H9 (cell line): ENCODE results near the gene RELB. TPM values are rescaled to one million over a fixed set of nuclear protein-coding genes. Genes with fewer than 3 reads are reported as not detected.
A peak's percentile ranks its signal among the peaks of the same experiment; 100 is the strongest.

Source experiments
- DNase-seq: peaks from one replicate; pipeline ENCODE4 v3.0.0-alpha.2; 2017
- H2AFZ ChIP-seq: one replicate; pipeline ENCODE4 v1.6.1; 2013; ENCODE audit warnings: mild to moderate bottlenecking, low read length, control low read depth, moderate library complexity
- H2AK5ac ChIP-seq: 2 replicates; pipeline ENCODE4 v1.6.1; 2013; ENCODE audit warnings: low read length, control low read depth, mixed read lengths; ENCODE audit not compliant: insufficient read length
- H2BK120ac ChIP-seq: one replicate; pipeline ENCODE4 v1.6.1; 2013; ENCODE audit warnings: low read depth, mild to moderate bottlenecking, low read length, control low read depth, inconsistent platforms; ENCODE audit not compliant: poor library complexity, severe bottlenecking
- H2BK12ac ChIP-seq: 2 replicates; pipeline ENCODE4 v1.6.1; 2013; ENCODE audit warnings: low read length, control low read depth, mixed read lengths, low read depth; ENCODE audit not compliant: insufficient read length
- H2BK15ac ChIP-seq: 2 replicates; pipeline ENCODE4 v1.6.1; 2013; ENCODE audit warnings: low read depth, low read length, control low read depth
- H2BK20ac ChIP-seq: one replicate; pipeline ENCODE4 v1.6.1; 2013; ENCODE audit warnings: low read depth, mild to moderate bottlenecking, low read length, control low read depth, inconsistent platforms; ENCODE audit not compliant: poor library complexity, severe bottlenecking
- H2BK5ac ChIP-seq: 2 replicates; pipeline ENCODE4 v1.6.1; 2013; ENCODE audit warnings: low read length, control low read depth, mixed read lengths; ENCODE audit not compliant: insufficient read length
- H3K14ac ChIP-seq: 2 replicates; pipeline ENCODE4 v1.6.1; 2013; ENCODE audit warnings: low read length, control low read depth; ENCODE audit not compliant: insufficient read depth
- H3K18ac ChIP-seq: 2 replicates; pipeline ENCODE4 v1.6.1; 2013; ENCODE audit warnings: low read depth, mild to moderate bottlenecking, mixed read lengths, low read length, control low read depth; ENCODE audit not compliant: insufficient read length
- H3K23ac ChIP-seq: 2 replicates; pipeline ENCODE4 v1.6.1; 2013; ENCODE audit warnings: low read length, control low read depth, mixed read lengths, low read depth; ENCODE audit not compliant: insufficient read length
- H3K23me2 ChIP-seq: 2 replicates; pipeline ENCODE4 v1.6.1; 2013; ENCODE audit warnings: low read depth, mild to moderate bottlenecking, mixed read lengths, low read length, control low read depth; ENCODE audit not compliant: insufficient read length, poor library complexity, severe bottlenecking
- H3K27ac ChIP-seq: 2 replicates; pipeline ENCODE4 v1.5.1; 2013; ENCODE audit warnings: low read length, control low read depth, mixed read lengths, low read depth; ENCODE audit not compliant: insufficient read length
- H3K27me3 ChIP-seq: 2 replicates; pipeline ENCODE4 v1.6.1; 2013; ENCODE audit warnings: low read length, control low read depth, inconsistent platforms; ENCODE audit not compliant: insufficient read depth
- H3K4ac ChIP-seq: 2 replicates; pipeline ENCODE4 v1.6.1; 2013; ENCODE audit warnings: low read depth, mild to moderate bottlenecking, control low read depth, inconsistent platforms, low read length, moderate library complexity
- H3K4me1 ChIP-seq: 2 replicates; pipeline ENCODE4 v1.6.1; 2013; ENCODE audit warnings: low read length, control low read depth, inconsistent platforms; ENCODE audit not compliant: insufficient read depth
- H3K4me2 ChIP-seq: 2 replicates; pipeline ENCODE4 v1.6.1; 2013; ENCODE audit warnings: low read length, control low read depth, mixed read lengths; ENCODE audit not compliant: insufficient read length, insufficient read depth
- H3K56ac ChIP-seq: 2 replicates; pipeline ENCODE4 v1.6.1; 2013; ENCODE audit warnings: low read depth, mild to moderate bottlenecking, mixed read lengths, low read length, control low read depth; ENCODE audit not compliant: insufficient read length
- H3K79me1 ChIP-seq: 2 replicates; pipeline ENCODE4 v1.6.1; 2013; ENCODE audit warnings: low read depth, mild to moderate bottlenecking, moderate library complexity, low read length, control low read depth, inconsistent platforms; ENCODE audit not compliant: insufficient read depth, poor library complexity, severe bottlenecking
- H3K79me2 ChIP-seq: 2 replicates; pipeline ENCODE4 v1.6.1; 2013; ENCODE audit warnings: low read length, control low read depth, inconsistent platforms; ENCODE audit not compliant: insufficient read depth
- H3K9ac ChIP-seq: 2 replicates; pipeline ENCODE4 v1.6.1; 2013; ENCODE audit warnings: low read length, control low read depth, mixed read lengths; ENCODE audit not compliant: insufficient read length; ENCODE audit errors: extremely low read depth
- H3K9me3 ChIP-seq: one replicate; pipeline ENCODE4 v1.6.1; 2013; ENCODE audit warnings: low read depth, low read length, inconsistent platforms; ENCODE audit not compliant: control insufficient read depth
- H3T11ph ChIP-seq: one replicate; pipeline ENCODE4 v1.6.1; 2013; ENCODE audit warnings: mild to moderate bottlenecking, low read length, control low read depth, inconsistent platforms
- H4K20me1 ChIP-seq: one replicate; pipeline ENCODE4 v1.6.1; 2013; ENCODE audit not compliant: control insufficient read depth, insufficient read length, insufficient read depth
- H4K5ac ChIP-seq: 2 replicates; pipeline ENCODE4 v1.6.1; 2013; ENCODE audit warnings: low read depth, mild to moderate bottlenecking, mixed read lengths, low read length, control low read depth; ENCODE audit not compliant: insufficient read length
- H4K8ac ChIP-seq: replicated peaks from 2 replicates; pipeline ENCODE4 v1.6.1; 2013; ENCODE audit warnings: low read length, control low read depth, mixed read lengths, low read depth; ENCODE audit not compliant: insufficient read length
- H4K91ac ChIP-seq: 2 replicates; pipeline ENCODE4 v1.6.1; 2013; ENCODE audit warnings: low read depth, mild to moderate bottlenecking, moderate library complexity, mixed read lengths, low read length, control low read depth; ENCODE audit not compliant: insufficient read length
- H3K27ac Mint-ChIP-seq, 3 experiments: 2 replicates in 2 of 3; 3 replicates in 1 of 3; pipeline ENCODE4 v1.8.0; 2020 to 2021; ENCODE audit warnings: mixed read lengths in 3 of 3, mild to moderate bottlenecking in 1 of 3, moderate library complexity in 1 of 3
- H3K27me3 Mint-ChIP-seq: 2 replicates; pipeline ENCODE4 v1.8.0; 2021; ENCODE audit warnings: low read depth, mild to moderate bottlenecking, moderate library complexity, mixed read lengths
- H3K36me3 Mint-ChIP-seq, 3 experiments: 2 replicates in 2 of 3; 3 replicates in 1 of 3; pipeline ENCODE4 v1.8.0; 2020 to 2021; ENCODE audit warnings: low read depth in 3 of 3, mixed read lengths in 3 of 3; ENCODE audit not compliant: insufficient read depth in 1 of 3
- H3K4me1 Mint-ChIP-seq, 2 experiments: 2 replicates each; pipeline ENCODE4 v1.8.0; 2020; ENCODE audit warnings: mixed read lengths in 2 of 2
- H3K4me3 Mint-ChIP-seq, 2 experiments: 2 replicates in 1 of 2; 3 replicates in 1 of 2; pipeline ENCODE4 v1.8.0; 2020 to 2021; ENCODE audit warnings: mild to moderate bottlenecking in 2 of 2, mixed read lengths in 2 of 2, moderate library complexity in 1 of 2
- H3K9me3 Mint-ChIP-seq, 2 experiments: 2 replicates in 1 of 2; 3 replicates in 1 of 2; pipeline ENCODE4 v1.8.0; 2020; ENCODE audit warnings: mild to moderate bottlenecking in 2 of 2, mixed read lengths in 2 of 2, moderate library complexity in 1 of 2
- CTCF ChIP-seq: fragments of 200-600 bp; sonication (generic); conservative IDR thresholded peaks from 3 replicates; pipeline ENCODE4 v1.8.0; 2021; ENCODE audit warnings: antibody characterized with exemption, mild to moderate bottlenecking
- WGBS: extraction: QIAGEN DNeasy Blood & Tissue Kit; methylation state at CpG from one replicate; pipeline ENCODE4 v1.1.7; 2013; ENCODE audit warnings: missing lambda C conversion rate, low lambda C conversion rate, mixed read lengths; ENCODE audit not compliant: insufficient read length; ENCODE audit errors: extremely low coverage; 5-methylcytosine and 5-hydroxymethylcytosine counted together
- total RNA-seq: library from RNA; stranded (reverse); gene quantifications from 2 replicates; pipeline ENCODE4 v1.2.1, GENCODE V29; 2021

Gene RELB
- total RNA-seq, 1 experiment from 2014 or later = 13.7 TPM

DNA sequence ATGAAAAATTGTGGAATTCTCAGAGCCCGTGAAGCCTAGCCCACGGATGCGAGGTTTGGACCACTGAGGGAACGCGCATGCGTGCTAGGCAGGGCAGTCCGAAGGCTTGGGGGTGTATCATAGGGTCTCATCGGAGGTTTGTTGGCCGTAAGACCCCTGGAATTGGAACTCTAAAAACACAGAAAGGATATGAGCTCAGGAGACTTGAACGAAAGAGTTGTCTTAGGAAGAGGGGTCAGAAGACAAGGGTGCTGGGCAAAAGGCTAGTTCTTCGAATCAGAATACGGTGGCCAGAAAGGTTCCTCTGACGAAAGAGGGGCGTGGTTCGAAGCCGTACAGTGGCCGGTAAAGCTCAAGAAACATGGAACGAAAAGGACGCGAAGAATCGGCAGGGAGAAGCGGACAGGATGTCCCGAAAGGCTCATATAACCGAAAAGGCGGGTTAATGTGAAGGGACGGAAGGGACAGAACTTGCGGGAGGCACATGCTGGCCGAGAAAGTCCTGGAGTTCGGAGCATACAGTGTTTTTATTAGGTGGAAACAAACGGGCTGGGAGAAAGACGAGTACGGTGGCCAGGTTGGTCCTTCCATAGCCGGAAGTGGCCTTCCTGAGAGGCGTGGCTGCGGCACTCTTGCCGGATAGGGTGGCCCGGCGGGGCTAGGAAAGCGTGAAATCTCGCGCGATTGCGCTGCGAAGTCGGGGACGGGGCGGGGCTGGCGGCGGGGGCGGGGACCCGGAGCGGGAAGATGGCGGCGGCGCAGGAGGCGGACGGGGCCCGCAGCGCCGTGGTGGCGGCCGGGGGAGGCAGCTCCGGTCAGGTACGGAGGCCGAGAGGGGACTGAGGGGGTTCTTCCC, 46.4 kb upstream of the RELB start, which contains the start of gene CLPTM1:
Gene CLPTM1, plus strand, starts transcription at position 732 of the 856 bp plus-strand sequence. Its CDS starts 16 bp downstream, at position 748.
- Histone ChIP-seq H4K8ac (no peak within 1 kb of the TSS), H4K20me1 (peaks cover 6% of the 10 kb centered on the region), H3K23me2 (peaks cover 12% of the 10 kb centered on the region), H3K4me2 (peak within 1 kb of the TSS; percentile 93), H3T11ph (no peak within 1 kb of the TSS), H3K56ac (no peak within 1 kb of the TSS), H3K4me1 (no peaks in the 10 kb centered on the region), H2BK120ac (no peak within 1 kb of the TSS), H3K27ac (peak within 1 kb of the TSS; percentile 29), H4K5ac (no peak within 1 kb of the TSS), H3K27me3 (no peaks in the 10 kb centered on the region), H3K79me2 (peaks cover 32% of the 10 kb centered on the region; the same call in 1 of the 2 replicates), H2AK5ac (no peak within 1 kb of the TSS), H3K18ac (peak within 1 kb of the TSS; percentile 93), H3K9me3 (no peaks in the 10 kb centered on the region), H3K23ac (no peak within 1 kb of the TSS), H2BK15ac (no peak within 1 kb of the TSS), H3K9ac (peak within 1 kb of the TSS; percentile 99), H2BK5ac (peak within 1 kb of the TSS; percentile 55), H3K4ac (no peak within 1 kb of the TSS), H2BK20ac (no peak within 1 kb of the TSS), H2AFZ (peak within 1 kb of the TSS; percentile 98), H4K91ac (no peak within 1 kb of the TSS), H3K14ac (peak within 1 kb of the TSS; percentile 22), H2BK12ac (no peak within 1 kb of the TSS), H3K79me1 (peaks cover 9% of the 10 kb centered on the region)
- no peak for TF ChIP-seq CTCF
- Mint-ChIP-seq H3K9me3 (no peaks in the 10 kb centered on the region; a peak in 1 of 5 replicates), H3K27me3 (peaks cover 2% of the 10 kb centered on the region; the same call in 1 of the 2 replicates), H3K36me3 (peaks cover 0 to 9% (median 5%) of the 10 kb centered on the region in 3 experiments; a peak in 6 of 7 replicates), H3K4me1 (peaks cover 17 to 30% of the 10 kb centered on the region in 2 experiments), H3K27ac (peak within 1 kb of the TSS; percentile 100), H3K4me3 (peak within 1 kb of the TSS; percentile 97 to 100)
- DNase-seq = peak; percentile 96
- no CpG with 5 or more reads among the region's 65 CpGs for WGBS
